VCaP (cell line): Measurements from ENCODE around the gene IFNL2.
"Not testable (repeated sequence)": the region's sequence is repeated elsewhere in the genome, so short reads cannot be mapped to it uniquely, and the experiment has no call there.

Experiments
- H3K27ac ChIP-seq: fragments of 450-650 bp; 2 replicates; pipeline ENCODE4 v1.5.1; 2017
- TF ChIP-seq, protein P1 (sequence below): fragments of 450-650 bp; conservative IDR thresholded peaks from 2 replicates; pipeline ENCODE4 v1.5.1; 2017; ENCODE audit warnings: mild to moderate bottlenecking, moderate library complexity

The IFNL2 gene

DNA sequence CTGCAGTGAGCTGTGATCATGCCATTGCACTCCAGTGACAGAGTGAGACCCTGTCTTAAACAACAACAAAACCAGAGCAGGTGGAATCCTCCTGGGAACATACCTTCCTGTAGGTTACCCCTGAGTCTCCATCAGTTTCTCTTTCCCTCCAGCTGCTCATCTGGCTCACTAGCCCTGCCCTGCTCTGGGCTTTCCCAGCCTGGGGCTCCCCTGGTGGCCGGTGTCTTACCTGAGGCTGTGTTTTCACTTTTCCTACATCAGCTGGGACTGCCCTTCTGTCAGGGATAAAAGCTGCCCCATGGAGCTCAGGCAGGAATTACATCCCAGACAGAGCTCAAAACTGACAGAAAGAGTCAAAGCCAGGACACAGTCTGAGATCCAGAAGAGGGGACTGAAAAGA lies at the start of gene IFNL2:
TSS of gene IFNL2 (plus strand) at position 312 of the 400 bp plus-strand sequence. CDS start 173 bp downstream, outside the sequence.
- H3K27ac ChIP-seq = not testable (repeated sequence)

DNA sequence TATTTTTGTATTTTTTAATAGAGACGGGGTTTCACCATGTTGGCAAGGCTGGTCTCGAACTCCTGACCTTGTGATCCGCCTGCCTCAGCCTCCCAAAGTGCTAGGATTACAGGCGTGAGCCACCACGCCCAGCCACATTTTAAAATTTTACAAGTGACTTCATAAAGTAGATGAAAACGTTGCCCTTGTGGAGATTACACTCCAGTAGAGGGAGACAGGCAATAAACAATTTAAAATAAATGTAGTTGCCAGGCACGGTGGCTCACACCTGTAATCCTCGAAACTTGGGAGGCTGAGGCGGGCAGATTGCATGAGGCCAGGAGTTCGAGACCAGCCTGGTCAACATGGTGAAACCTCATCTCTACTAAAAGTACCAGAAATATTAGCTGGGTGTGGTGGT lies 49.1 kb upstream of the IFNL2 start:
- H3K27ac ChIP-seq = not testable (repeated sequence)

DNA sequence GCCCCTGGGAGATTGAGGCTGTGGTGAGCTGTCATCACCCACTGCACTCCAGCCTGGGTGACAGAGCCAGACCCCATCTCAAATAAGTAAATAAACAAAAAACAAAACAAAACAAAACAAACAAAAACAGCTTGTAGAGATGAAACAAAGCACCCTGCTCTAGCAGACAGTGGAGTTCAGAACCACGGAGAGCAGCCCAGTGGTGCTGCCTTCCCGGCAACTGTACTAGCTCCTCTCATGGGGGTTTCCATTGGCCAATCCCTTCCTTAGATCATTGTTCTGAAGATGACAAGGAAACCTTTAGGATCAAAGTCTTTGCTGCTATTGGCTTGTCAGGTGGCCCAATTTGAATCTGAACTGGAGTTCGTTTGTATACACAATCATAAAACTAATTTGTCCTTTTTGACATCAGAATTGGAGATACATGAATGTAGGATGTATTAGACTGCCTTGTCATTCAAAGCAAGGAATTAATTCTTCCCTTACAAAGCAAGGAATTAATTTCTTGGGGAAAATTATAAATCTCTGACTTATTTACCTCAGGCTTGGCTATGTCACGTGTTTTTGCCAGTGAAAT lies 44.4 kb upstream of the IFNL2 start:
- no peak overlapping the region for H3K27ac ChIP-seq
- TF ChIP-seq, protein P1, sequence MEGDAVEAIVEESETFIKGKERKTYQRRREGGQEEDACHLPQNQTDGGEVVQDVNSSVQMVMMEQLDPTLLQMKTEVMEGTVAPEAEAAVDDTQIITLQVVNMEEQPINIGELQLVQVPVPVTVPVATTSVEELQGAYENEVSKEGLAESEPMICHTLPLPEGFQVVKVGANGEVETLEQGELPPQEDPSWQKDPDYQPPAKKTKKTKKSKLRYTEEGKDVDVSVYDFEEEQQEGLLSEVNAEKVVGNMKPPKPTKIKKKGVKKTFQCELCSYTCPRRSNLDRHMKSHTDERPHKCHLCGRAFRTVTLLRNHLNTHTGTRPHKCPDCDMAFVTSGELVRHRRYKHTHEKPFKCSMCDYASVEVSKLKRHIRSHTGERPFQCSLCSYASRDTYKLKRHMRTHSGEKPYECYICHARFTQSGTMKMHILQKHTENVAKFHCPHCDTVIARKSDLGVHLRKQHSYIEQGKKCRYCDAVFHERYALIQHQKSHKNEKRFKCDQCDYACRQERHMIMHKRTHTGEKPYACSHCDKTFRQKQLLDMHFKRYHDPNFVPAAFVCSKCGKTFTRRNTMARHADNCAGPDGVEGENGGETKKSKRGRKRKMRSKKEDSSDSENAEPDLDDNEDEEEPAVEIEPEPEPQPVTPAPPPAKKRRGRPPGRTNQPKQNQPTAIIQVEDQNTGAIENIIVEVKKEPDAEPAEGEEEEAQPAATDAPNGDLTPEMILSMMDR = no peak

DNA sequence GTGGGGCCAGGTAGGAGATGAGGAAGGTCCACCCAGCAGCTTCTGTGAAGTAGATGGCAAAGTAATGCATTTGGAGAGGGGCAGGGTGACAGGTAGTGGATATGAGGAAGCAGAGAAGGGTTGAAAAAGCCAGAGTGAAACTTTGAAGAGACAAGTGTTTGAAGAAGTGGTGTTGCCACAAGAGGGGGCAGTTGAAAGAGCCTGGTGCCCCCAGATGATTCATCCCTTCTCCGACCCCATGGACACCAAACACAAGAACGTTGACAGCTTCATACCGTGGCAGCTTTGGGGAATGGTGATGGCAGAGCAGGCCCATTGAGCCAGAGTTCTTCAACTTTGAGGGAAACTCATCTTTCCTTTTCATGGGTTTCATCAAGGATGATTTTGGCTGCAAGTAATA lies 43.3 kb upstream of the IFNL2 start:
- TF ChIP-seq, protein P1 = no peak
- no peak overlapping the region for H3K27ac ChIP-seq

DNA sequence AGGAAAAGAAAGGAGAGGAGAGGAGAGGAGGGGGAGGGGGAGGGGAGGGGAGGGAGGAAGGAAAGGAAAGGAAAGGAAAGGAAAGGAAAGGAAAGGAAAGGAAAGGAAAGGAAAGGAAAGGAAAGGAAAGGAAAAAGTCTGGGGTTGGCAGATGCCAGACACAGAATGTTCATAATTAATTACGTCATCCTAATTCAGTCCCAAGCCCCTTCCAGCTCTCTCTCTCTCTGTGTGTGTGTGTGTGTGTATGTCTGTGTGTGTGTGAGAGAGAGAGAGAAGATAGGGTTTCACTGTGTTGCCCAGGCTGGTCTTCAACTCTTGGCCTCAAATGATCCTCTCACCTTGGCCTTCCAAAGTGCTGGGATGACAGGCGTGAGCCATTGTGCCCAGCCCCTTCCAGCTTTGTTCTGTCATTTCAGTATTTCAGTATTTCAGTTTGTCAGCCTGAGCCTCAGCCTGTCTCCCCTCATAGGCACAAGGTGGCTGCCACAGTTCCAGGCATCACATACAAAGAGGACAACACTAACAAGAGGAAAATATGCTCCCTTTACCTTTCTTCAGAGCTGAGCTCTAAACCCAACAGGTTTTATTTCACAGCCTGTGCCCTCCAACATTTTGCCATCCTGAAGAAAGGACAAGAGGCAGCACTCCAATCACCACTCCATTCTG lies 38.0 kb upstream of the IFNL2 start:
- TF ChIP-seq, protein P1 = no peak
- H3K27ac ChIP-seq = no peak overlapping the region

DNA sequence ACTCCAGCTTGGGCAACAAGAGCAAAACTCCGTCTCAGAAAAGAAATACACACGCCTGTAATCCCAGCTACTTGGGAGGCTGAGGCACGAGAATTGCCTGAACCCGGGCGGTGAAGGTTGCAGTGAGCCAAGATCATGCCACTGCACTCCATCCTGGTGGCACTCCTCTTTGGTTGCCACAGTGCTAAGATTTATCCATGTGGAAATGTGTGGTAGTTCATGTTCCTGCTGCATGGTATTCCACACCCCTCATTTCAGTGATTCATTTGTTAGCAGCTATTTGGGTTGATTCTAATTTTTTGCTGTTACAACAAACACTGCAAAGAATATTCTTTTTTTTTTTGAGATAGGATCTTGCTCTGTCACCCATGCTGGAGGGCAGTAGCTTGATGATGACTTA lies 35.5 kb upstream of the IFNL2 start:
- H3K27ac ChIP-seq = no peak overlapping the region
- TF ChIP-seq, protein P1 = no peak

DNA sequence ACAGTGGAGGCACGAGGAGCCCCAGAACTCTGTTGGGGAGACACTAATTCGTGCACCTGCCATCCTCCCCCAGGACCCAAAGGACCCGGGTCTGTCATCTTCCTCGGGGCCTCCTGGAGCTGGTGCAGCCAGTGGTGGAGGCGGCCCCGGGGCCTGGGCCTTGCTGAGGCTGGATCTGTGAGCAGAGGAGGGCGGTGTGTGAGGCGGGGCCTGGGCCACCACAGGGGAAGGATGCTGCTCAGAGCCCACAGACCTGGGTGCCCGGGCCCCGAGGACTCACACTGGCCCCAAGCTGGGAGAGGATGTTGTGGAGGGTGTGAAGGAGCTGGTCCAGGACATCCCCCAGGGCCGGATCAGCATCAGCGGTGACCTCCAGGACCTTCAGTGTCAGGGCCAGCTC lies 31.7 kb upstream of the IFNL2 start:
- TF ChIP-seq, protein P1 = no peak
- no peak overlapping the region for H3K27ac ChIP-seq

DNA sequence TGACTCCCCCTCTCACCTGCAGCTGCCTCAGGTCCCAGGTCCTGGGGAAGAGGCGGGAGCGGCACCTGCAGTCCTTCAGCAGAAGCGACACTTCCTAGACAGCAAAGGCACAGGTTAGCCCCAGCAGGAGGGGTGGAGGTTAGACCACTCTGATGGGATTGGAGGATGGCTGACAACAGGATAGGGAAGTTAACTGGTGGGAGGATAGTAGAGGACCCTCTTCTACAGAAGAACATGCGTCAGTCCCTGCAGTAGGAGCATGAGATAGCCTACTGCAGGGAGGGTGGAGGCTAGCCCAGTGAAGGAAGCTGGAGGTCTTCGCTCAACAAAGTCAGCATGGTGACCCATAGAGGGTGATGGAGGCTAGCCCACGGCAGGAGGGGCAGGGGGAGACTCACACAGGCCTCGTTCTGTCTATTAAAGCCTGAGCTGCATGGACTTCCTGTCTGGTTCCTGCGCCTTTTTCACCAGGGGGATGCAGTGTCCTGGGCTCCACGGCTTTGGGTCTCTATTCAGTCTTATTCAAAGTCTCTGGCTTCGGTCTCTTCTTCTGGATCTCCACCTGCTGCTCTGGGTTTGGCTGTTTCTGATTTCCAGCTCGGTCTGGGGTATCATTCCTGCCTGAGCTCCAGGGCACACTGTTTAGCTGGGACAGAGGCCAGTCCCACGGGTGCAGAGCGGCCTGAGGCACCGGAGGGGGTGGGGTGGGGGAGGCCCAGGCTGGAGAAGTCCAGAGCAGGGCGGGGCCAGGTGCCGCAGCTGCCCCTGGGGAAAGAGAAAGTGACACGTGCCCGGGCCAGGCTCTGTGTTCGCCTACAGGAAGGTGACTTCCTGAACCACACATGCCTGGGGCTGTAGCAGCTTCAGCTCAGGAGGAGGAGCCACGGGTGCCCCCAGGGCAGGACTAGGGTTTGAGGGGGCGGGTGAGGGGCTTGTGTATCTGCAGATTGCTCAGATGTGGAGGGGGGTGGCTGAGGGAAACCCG lies 30.7 kb upstream of the IFNL2 start:
- peak overlapping the region; percentile 67 for H3K27ac ChIP-seq
- TF ChIP-seq, protein P1 = no peak
